Measurements from ENCODE around the gene PIP4K2A. TPM values are rescaled to one million over a fixed set of nuclear protein-coding genes. Genes with fewer than 3 reads are reported as not detected.

The PIP4K2A gene
- total RNA-seq, 4 donors from 2014 or later, result 7.4 to 60.3 (median 9.9) TPM

DNA sequence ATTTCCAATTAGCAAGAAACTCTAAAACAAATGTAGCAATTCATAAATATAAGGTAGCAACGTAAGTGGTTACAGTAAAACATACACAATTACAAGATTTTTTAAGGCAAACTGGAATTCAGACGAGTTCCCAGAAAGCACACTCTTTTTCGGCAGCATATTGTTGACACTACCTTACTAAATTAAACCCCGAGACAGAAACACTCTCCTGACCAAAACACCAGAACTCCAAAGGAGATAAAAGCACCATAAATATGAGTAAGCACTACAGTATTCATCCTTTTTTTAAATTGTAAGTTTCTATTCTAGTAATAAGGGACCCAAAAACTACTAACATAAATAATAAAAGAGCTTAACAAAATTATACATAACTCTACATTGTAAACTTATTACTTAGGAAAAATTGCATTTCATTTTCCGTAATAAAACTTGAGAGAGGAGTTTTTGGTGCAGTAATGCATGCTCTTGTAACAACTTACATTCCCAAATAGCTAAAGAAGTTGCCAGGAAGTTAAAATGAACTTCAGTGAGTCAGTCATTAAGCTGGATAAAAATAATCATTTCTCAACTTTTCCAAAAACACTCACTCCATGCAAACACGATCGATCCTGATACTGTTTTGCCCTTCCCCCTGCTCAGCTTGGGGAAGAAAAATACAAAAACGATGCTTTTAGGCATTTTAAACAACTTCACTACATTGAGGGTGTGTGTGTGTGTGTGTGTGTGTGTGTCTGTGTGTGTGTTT is 2.0 kb downstream of the PIP4K2A start:
- no peak for DNase-seq (ENCODE audit: low spot score in 2 of 2)
- WGBS, result 29% methylated on average over 8 of the region's 8 CpGs
- H3K4me3 ChIP-seq, result peak overlapping the region; percentile 97
- peak overlapping the region; percentile 90 for H3K27ac ChIP-seq
- H3K4me1 ChIP-seq, result peaks cover 25% of the 10 kb centered on the region
- TF ChIP-seq POLR2AphosphoS5 (IDR thresholded peaks at IDR 0.05) (no peak), CTCF (IDR thresholded peaks at IDR 0.05) (no peak), POLR2A (IDR thresholded peaks at IDR 0.05) (no peak), EP300 (IDR thresholded peaks at IDR 0.05) (no peak)
- no peaks in the 10 kb centered on the region for H3K9me3 ChIP-seq
- no peaks in the 10 kb centered on the region for H3K27me3 ChIP-seq
- H3K36me3 ChIP-seq, result no peaks in the 10 kb centered on the region

GRCh38 chr10:22711373-22711772 is 3.0 kb downstream of the PIP4K2A start:
- no peak for TF ChIP-seq POLR2A (IDR thresholded peaks at IDR 0.05)
- TF ChIP-seq CTCF (IDR thresholded peaks at IDR 0.05), result no peak
- TF ChIP-seq EP300 (IDR thresholded peaks at IDR 0.05), result no peak
- no peak for TF ChIP-seq POLR2AphosphoS5 (IDR thresholded peaks at IDR 0.05)
- 79% methylated on average over 3 of the region's 3 CpGs for WGBS
- Histone ChIP-seq H3K27ac (no peak overlapping the region), H3K36me3 (no peaks in the 10 kb centered on the region), H3K27me3 (no peaks in the 10 kb centered on the region), H3K9me3 (no peaks in the 10 kb centered on the region), H3K4me1 (peaks cover 25% of the 10 kb centered on the region), H3K4me3 (no peak overlapping the region)
- DNase-seq (ENCODE audit: low spot score in 2 of 2), result no peak

- no peaks in the 10 kb centered on the region for H3K36me3 ChIP-seq
- H3K4me3 ChIP-seq, result no peak overlapping the region
- H3K27me3 ChIP-seq, result no peaks in the 10 kb centered on the region
- H3K9me3 ChIP-seq, result no peaks in the 10 kb centered on the region
- TF ChIP-seq EP300 (IDR thresholded peaks at IDR 0.05), result no peak
- TF ChIP-seq CTCF (IDR thresholded peaks at IDR 0.05), result no peak
- TF ChIP-seq POLR2A (IDR thresholded peaks at IDR 0.05), result no peak
- no peak for TF ChIP-seq POLR2AphosphoS5 (IDR thresholded peaks at IDR 0.05)
- WGBS, result 78% methylated on average over 10 of the region's 10 CpGs
- DNase-seq (ENCODE audit: low spot score in 2 of 2), result no peak
- H3K4me1 ChIP-seq, result peaks cover 24% of the 10 kb centered on the region
- no peak overlapping the region for H3K27ac ChIP-seq
Observed at GRCh38 chr10:22710139-22710745, 4.1 kb downstream of the PIP4K2A start.

GRCh38 chr10:22708772-22709171 is 5.6 kb downstream of the PIP4K2A start:
- TF ChIP-seq POLR2AphosphoS5 (IDR thresholded peaks at IDR 0.05) (no peak), CTCF (IDR thresholded peaks at IDR 0.05) (no peak), EP300 (IDR thresholded peaks at IDR 0.05) (no peak), POLR2A (IDR thresholded peaks at IDR 0.05) (no peak)
- Histone ChIP-seq H3K27ac (no peak overlapping the region), H3K4me3 (no peak overlapping the region), H3K9me3 (no peaks in the 10 kb centered on the region), H3K36me3 (no peaks in the 10 kb centered on the region), H3K27me3 (no peaks in the 10 kb centered on the region), H3K4me1 (peaks cover 18% of the 10 kb centered on the region)
- 100% methylated on average over 1 of the region's 1 CpG for WGBS
- DNase-seq (ENCODE audit: low spot score in 2 of 2), result no peak

- no peak for TF ChIP-seq POLR2A (IDR thresholded peaks at IDR 0.05)
- no peak for TF ChIP-seq POLR2AphosphoS5 (IDR thresholded peaks at IDR 0.05)
- no peak for TF ChIP-seq CTCF (IDR thresholded peaks at IDR 0.05)
- no peak for TF ChIP-seq EP300 (IDR thresholded peaks at IDR 0.05)
- H3K27ac ChIP-seq, result no peak overlapping the region
- 95% methylated on average over 5 of the region's 5 CpGs for WGBS
Observed at GRCh38 chr10:22705527-22705926, 8.9 kb downstream of the PIP4K2A start.

More at GRCh38 chr10:22705527-22705926, 8.9 kb downstream of the PIP4K2A start:
- no peaks in the 10 kb centered on the region for H3K36me3 ChIP-seq
- peaks cover 7% of the 10 kb centered on the region for H3K4me1 ChIP-seq
- no peaks in the 10 kb centered on the region for H3K9me3 ChIP-seq
- DNase-seq (ENCODE audit: low spot score in 2 of 2), result no peak
- no peaks in the 10 kb centered on the region for H3K27me3 ChIP-seq
- no peak overlapping the region for H3K4me3 ChIP-seq

Data from suprapubic skin (tissue), 4 donors.